Measurements from ENCODE around the gene C12orf57.
A peak's percentile ranks its signal among the peaks of the same experiment; 100 is the strongest.

The C12orf57 gene

DNA sequence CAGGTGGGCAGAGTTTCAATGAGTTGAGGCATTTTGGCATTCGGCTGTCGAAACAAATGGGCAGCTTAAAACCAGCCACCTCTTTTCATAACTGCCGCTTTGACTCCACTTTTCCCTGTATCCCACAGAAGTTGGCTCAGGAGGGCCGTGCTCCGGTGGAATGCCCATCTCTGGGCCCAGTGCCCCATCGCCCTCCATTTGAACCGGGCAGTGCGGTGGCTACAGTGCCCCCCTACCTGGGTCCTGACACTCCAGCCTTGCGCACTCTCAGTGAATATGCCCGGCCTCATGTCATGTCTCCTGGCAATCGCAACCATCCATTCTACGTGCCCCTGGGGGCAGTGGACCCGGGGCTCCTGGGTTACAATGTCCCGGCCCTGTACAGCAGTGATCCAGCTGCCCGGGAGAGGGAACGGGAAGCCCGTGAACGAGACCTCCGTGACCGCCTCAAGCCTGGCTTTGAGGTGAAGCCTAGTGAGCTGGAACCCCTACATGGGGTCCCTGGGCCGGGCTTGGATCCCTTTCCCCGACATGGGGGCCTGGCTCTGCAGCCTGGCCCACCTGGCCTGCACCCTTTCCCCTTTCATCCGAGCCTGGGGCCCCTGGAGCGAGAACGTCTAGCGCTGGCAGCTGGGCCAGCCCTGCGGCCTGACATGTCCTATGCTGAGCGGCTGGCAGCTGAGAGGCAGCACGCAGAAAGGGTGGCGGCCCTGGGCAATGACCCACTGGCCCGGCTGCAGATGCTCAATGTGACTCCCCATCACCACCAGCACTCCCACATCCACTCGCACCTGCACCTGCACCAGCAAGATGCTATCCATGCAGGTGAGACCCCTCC, 5.2 kb upstream of the C12orf57 start:
- no peak for DNase-seq

DNA sequence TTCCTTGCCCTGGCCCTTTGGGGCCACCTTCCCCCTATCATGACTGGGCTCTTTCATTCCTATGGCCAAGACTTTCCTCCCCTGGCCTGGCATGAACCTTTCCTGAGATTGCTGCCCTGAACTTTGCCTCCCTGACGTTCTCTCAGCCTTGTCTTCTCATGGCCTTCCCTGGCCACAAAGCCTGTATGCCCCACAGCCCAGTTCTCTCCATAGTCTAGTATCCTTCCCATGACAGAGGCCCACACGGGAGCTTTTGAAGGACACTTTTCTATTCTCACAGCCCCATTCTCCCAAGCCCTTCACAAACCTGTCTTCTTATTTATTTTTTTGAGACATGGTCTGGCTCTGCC, 4.7 kb upstream of the C12orf57 start:
- no peak for DNase-seq

DNA sequence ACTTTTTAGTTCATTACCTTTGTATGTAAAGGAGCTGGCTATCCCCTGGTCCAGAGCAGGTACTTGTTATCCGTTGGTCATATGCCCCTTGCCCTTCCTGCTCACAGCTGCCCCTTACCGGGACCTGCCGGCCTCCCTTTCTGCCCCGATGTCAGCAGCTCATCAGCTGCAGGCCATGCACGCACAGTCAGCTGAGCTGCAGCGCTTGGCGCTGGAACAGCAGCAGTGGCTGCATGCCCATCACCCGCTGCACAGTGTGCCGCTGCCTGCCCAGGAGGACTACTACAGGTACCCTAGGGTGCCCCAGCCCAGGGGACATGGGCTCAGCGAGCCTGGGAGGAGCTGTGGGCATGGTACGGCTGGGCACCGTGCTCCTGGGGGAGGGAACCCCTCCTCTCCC, 2.6 kb upstream of the C12orf57 start:
- no peak for DNase-seq

DNA sequence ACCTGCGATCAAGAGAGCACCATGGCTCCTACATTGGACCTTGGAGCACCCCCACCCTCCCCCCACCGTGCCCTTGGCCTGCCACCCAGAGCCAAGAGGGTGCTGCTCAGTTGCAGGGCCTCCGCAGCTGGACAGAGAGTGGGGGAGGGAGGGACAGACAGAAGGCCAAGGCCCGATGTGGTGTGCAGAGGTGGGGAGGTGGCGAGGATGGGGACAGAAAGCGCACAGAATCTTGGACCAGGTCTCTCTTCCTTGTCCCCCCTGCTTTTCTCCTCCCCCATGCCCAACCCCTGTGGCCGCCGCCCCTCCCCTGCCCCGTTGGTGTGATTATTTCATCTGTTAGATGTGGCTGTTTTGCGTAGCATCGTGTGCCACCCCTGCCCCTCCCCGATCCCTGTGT, 2.0 kb upstream of the C12orf57 start:
- DNase-seq: no peak

DNA sequence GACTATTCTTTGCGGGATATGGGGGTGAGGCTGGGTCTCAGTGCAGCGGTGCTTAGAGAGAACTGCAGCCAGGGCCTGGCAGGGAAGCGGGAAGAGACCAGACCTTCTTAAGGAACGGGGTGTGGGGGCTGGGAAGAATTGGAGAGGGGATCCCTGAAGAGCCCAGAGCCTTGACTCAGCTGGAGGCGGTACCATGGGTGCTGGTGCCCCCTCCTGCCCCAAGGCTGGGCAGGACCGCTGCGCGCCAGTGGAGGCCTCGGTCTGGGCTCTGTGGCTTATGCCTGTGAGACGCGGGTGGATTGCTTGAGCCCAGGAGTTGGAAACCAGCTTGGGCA, 1.5 kb upstream of the C12orf57 start:
- no peak for DNase-seq

DNA sequence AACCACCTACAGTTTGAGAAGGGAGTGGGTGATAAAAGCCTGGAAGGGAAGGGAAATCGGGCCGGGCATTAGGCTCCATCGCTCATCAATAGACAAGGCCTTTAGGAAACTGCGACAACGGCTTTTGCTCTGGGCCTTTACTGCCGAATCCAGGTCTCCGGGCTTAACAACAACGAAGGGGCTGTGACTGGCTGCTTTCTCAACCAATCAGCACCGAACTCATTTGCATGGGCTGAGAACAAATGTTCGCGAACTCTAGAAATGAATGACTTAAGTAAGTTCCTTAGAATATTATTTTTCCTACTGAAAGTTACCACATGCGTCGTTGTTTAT, 467 bp upstream of the C12orf57 start:
- DNase-seq: peak; percentile 74 to 77

DNA sequence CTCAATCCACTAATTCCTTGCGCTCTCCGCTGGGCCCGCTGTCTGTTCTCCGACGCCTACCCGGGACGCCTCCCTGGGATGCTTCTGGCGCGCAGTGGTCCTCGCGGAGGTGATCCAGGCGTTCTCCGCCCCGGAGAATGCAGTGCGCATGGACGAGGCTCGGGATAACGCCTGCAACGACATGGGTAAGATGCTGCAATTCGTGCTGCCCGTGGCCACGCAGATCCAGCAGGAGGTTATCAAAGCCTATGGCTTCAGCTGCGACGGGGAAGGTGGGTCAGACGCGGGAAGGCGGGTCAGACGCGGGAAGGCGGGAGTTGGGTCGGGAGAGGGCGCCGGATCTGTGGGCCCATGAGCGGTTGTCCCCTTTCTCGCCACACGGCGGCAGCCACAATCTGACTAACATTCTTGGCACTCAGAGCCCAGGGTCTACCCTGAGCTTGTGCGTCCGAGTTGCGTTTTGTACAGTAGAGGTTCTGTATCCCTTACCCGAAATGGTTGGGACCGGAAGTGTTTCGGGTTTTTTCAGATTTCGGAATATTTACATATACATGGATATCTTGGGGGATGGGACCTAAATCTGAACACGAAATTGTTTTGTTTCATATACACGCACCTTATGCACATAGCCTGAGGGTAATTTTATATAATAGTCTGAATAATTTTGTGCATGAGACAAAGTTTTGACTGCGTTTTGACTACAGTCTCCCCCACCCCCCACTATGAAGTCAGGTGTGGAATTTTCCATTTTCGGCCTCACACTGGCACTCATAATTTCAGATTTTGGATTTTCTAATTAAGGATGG, 762 bp downstream of the C12orf57 start:
- DNase-seq: peak; percentile 79 to 81

DNA sequence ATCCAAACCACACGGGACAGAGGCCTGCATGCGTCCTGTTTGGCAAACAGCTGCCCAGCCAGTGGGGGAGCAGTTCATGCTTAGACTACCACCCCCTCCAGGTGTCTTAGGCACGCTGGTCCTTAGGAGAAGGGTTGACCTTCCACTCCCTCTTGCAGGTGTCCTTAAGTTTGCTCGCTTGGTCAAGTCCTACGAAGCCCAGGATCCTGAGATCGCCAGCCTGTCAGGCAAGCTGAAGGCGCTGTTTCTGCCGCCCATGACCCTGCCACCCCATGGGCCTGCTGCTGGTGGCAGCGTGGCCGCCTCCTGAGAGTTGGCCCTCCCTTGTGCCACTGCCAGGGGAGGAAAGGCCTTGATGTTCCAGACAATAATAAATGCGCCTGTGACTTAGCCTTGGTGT, 1.8 kb downstream of the C12orf57 start:
- DNase-seq: no peak

DNA sequence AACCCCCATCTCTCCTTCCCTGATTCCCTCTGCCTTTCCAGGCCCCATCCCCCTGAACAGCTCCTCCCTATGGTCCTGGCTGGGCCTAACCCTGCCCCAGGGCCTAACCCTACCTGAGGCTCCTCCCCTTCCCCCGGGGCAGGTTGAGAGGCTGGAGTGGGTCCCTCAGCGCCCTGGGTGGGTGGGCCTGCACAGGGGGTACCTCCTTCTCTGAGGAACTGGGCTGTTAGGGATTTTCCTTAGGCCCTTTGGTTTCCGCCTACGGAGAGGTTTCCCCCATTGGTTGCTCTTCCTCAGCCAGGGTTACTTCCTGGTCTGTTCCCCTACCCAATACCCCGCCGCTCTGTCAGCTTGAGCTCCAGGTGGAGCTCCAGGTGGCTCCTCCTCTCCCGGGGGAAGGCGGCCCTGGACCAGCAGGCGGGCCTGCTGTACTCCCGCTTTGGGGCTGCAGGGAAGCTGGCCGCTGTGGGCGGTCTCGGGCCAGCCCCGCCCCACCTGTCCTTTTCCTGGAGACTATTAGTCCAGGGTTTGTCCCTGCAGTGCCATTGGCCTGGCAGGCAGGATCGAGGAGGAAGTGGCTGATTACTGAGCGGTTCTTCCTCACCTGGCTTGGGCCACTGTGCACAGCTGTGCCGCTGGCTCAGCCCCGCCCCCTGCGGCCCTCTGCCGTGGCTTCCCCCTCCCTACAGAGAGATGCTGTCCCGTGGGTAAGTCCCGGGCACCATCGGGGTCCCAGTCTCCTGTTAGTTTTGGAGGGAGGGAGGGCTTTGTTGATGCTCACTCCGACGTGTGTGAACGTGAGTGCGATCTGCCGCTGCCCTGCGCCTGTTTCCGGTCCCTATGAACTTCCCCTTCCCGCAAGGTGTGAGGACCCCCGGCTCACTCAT, 2.5 kb downstream of the C12orf57 start:
- no peak for DNase-seq

DNA sequence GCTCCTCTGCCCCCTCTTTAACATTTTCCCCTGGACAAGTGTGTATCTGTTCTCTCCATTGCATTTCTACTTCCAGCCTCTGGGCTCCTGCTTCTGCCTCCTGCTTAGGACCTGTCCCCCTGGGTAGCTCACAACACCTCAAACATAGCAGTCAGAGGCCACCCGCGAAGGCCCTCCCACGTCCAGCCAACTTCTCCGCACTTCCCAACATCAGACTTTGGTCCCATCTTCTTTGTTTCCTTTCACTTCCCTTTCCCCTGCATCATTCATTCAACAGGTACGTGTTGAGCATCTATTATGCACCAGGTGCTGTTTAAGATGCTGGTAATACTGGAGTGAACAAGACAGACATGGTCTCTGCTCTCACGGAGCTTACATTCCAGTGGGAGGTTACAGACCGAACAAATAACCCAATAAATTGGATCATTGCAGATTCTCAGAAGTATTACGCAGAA, 3.1 kb downstream of the C12orf57 start:
- DNase-seq: no peak

DNA sequence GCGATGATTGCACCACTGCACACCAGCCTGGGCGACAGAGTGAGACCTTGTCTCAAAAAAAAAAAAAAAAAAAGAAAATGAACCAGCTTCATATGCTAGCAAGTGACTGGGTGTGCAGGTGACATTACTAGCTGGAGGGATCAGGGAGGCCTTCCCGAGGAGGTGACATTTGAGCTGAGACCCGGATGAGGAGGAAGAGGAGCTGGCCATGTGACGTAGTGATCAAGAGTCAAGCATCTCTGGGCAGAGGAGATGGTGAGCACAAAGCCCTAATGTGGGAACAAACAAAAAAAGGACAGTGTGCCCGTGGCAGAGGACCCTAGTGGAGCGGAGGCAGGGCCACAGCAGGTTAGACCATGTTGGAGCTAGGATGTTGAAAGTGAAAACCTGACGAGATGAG, 3.8 kb downstream of the C12orf57 start:
- no peak for DNase-seq

DNA sequence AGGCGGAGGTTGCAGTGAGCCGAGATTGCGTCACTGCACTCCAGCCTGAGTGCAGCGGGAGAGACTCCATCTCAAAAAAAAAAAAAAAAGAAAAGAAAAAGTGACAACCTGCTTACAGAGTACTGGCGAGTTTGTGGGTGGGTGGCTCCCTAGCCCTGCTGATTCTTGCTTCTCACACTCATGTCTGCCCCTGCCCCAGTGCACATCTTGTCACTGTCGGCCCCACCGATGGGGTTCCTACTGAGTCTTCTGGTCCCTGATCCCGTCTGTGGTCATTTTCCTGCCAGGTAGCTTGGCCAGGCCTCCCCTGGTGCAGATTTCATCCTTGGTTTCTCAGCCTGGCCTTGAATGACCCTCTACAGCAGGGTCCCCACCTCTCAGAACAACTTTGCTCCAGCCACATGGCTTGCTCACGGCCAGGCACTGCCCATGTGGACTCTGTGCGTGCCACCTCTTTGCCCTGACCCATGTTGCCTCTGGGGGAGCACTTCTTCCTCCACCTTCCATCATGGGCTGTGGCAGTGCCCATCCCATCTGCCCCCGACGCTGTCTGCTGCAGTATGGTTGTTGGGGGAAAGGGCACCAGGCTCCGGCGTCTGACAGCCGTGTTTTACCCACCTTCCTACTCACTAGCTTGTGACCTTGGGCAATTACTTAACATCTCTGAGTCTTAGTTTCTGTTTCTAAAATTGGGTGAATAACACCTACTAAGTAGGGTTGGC, 5.2 kb downstream of the C12orf57 start:
- DNase-seq: no peak

DNA sequence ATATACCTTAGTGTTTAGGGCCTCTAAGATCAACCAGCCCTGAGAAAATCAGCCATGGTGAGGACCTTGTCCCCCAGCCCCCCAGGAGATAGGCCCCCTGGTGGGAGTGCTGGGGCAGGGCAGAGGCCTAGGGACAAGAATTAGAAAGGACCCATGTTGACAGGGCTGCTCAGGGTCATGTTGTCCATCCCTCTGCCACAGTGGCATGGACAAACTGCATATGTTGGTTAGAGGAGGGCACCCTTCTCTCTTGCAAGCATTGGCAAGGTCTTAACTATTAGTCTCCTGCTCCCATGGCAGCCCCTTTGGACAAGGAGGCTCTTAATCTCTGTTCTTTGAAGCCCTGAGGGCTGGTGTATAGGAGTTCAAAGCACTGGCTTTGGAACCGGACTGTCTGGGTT, 6.6 kb downstream of the C12orf57 start:
- no peak for DNase-seq

DNA sequence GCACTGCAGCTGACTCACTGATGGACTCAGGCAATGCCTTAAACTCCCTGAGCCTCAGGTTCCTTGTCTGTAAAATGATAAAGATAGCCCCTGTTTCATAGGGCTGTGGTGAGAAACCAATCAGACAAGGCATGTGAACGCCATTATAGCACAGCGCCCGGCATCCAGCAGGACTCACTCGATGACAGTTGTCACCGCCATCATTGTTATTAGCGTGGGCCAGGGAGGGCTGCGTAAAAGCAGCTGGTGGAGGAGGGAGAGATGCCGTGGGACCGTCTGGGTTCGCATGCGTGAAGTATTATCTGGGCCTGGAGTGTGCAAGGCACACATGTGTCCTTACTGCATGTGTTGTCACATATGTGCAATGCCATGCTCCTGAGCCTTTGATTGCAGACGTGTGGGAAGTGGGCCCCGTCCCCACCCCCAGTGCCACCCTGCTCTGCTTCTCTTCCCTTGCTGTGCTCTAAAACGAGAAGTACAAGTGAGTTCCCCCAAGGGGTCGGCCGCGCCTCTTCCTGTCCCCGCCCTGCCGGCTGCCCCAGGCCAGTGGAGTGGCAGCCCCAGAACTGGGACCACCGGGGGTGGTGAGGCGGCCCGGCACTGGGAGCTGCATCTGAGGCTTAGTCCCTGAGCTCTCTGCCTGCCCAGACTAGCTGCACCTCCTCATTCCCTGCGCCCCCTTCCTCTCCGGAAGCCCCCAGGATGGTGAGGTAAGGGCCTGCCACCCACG, 7.2 kb downstream of the C12orf57 start, which contains the start of gene PTPN6:
Gene PTPN6 (plus strand): TSS at position 546 of the 730 bp plus-strand sequence. CDS start 157 bp downstream, at position 703.
- DNase-seq: peak in 1 of 2 experiments; percentile 49

DNA sequence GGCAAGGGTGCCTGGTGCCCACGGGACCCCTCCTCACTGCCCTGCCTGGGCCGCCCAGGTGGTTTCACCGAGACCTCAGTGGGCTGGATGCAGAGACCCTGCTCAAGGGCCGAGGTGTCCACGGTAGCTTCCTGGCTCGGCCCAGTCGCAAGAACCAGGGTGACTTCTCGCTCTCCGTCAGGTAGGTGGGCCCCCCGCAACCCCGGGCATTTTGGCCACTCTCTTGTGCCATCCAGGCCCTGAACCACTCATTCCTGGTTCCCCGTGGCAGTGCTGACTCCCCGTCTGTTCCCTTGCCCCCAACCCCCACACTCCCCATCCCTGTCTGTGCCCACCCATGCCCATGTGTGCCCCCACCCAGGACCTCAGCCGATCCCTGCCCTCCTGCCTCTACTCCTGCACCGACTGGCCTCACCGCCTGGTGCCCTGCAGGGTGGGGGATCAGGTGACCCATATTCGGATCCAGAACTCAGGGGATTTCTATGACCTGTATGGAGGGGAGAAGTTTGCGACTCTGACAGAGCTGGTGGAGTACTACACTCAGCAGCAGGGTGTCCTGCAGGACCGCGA, 7.8 kb downstream of the C12orf57 start:
- DNase-seq: no peak

DNA sequence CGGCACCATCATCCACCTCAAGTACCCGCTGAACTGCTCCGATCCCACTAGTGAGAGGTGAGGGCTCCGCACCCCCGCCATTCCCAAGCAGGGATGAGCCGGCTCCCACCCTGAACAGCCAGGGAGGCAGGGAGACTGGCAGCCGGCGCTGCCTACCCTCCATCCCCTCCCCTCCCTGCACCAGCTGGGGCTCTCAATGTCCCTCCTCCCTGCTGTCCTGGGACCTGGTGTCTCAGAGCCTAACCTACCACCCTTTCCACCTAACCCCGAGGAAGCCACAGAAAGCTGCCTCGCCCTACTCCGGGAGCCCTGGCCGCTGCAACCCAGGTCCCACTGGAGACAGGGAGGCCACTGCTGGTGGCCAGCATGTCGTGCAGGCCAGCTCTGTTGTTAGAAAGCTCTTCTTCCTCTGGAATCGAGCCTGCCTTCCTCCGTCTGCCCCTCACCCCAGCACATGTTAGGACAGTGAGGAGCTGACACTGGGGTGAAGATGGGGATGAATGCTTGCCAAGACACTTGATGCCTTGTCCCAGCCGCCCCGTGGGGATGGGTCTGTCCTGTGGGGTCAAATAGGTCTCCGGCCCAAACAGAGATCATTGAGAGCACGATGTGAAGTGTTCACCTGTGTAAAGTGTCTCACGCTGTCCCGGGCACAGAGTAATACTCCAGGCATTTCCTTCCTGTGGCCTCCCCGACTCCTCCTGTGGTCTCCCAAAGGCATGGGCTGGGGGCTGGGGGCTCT, 8.5 kb downstream of the C12orf57 start:
- DNase-seq: no peak

DNA sequence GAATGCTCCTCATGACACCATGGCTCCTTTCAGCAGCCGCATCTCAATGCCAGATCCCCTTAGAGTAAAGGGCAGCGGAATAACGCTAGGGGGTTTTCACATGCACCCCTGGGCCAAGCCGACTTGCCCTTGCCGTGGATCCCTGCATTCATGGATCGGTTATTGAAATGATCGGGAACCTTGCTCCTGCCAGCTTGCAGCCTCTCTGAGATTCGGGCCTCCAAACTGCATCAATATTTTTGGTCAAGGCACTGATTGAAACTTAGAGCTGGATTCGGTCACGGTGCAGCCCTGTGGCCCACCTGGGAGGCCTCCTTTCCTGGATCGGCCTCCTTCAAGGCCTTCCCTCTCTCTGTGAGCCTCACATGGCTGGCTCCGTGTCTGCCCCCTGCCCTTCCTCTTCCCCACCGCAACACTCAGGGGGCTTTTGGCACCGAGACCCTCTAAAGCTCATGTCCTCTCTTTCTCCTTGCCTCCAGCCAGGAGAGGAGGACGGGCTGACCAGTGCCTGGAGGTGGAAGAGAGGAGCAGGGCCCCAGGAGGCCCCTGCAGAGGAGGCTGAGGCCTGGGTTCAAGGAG, 9.1 kb downstream of the C12orf57 start:
- DNase-seq: no peak

DNA sequence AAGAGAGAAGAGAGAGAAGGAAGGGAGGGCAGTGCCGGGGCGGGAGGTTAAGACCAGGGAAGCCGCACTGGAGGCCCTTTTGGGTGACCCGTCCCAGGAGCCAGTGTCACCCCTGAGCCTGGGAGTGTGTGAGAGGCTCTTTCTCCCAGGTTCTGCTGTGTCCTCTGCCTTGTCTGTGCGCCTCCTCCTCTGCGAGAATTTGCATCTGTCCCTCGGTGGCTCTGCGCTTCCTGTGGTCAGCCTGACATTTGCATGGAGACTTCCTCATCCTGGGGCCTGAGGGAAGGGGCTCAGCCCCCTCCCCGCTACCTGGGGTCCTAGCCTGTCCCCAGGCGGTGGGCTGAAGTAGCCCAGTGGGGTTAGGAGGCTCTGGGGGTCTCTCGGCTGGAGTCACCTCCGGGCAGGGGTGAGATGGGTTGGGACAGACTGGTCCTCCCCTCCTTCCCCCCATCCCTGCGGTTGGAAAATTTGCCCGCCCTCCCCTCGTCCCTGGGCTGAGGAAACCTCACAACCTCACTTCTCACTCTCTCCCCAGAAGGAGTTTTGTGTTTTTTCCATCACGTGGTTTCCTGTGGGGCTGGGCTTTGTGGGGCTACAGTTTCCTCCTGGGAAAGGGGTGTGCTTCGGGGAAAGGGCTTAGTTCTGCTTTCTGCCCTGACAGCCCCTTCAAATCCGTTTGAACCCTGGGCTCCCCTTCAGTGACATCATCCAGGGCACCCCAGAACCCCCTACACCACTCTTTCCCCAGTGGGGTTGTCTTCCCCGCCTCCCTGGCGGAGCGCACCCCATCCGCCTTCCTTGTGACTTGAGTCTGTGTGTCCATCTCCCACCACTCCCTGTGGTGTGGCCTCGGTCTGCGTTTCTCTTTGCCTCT, 9.9 kb downstream of the C12orf57 start:
- peak; percentile 76 to 80 for DNase-seq
